Measurements from ENCODE around the gene CACNA2D1. TPM values are rescaled to one million over a fixed set of nuclear protein-coding genes. Genes with fewer than 3 reads are reported as not detected.

Gene CACNA2D1
- total RNA-seq, 1 experiment from 2014 or later = 0.77 TPM

DNA sequence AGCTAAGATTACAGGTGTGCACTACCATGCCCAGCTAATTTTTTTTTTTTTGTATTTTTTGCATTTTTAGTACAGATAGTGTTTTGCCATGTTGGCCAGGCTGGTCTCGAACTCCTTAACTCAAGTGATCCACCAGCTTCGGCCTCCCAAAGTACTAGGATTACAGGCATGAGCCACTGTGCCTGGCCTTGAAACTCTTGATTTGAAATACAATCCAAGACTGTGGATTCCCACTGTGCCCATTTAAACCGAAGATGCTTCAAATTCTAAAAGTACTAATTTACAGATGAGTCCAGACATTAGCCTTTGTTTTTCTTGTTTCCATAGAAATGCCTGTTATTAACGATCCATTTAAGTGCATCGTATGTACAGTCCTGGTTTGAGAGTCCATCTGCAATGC is 130.9 kb downstream of the CACNA2D1 start:
- Histone ChIP-seq H3K36me3 (ENCODE audit: low read depth, low read length) (no peaks in the 10 kb centered on the region), H3K27me3 (ENCODE audit: low read length) (0 out of 2 replicates have a peak, but pooled peaks cover 2% of the 10 kb centered on the region), H3K4me3 (ENCODE audit: low read length) (no peak overlapping the region), H3K9me2 (replicated peaks; ENCODE audit: low read length) (no peaks in the 10 kb centered on the region), H3K9ac (ENCODE audit: low read length) (no peak overlapping the region), H4K20me1 (ENCODE audit: low read length) (no peaks in the 10 kb centered on the region), H3K79me2 (ENCODE audit: low read length) (no peaks in the 10 kb centered on the region), H3K9me3 (ENCODE audit: low read length) (no peaks in the 10 kb centered on the region), H3F3A (ENCODE audit: low read length, unreplicated experiment) (no peaks in the 10 kb centered on the region), H3K4me1 (ENCODE audit: insufficient read depth, low read length) (no peaks in the 10 kb centered on the region), H2AFZ (ENCODE audit: low read length) (no peak overlapping the region), H3K27ac (ENCODE audit: low read length) (no peak overlapping the region), H3K4me2 (ENCODE audit: low read length) (no peak overlapping the region)
- ChIA-PET CTCF (no interaction called here), POLR2A (ENCODE audit: unreplicated experiment) (no interaction called here)
- BruUV-seq (replicated peaks) = no TSS peak
- ATAC-seq (no peak), DNase-seq (no peak)
- TF ChIP-seq, protein P1, sequence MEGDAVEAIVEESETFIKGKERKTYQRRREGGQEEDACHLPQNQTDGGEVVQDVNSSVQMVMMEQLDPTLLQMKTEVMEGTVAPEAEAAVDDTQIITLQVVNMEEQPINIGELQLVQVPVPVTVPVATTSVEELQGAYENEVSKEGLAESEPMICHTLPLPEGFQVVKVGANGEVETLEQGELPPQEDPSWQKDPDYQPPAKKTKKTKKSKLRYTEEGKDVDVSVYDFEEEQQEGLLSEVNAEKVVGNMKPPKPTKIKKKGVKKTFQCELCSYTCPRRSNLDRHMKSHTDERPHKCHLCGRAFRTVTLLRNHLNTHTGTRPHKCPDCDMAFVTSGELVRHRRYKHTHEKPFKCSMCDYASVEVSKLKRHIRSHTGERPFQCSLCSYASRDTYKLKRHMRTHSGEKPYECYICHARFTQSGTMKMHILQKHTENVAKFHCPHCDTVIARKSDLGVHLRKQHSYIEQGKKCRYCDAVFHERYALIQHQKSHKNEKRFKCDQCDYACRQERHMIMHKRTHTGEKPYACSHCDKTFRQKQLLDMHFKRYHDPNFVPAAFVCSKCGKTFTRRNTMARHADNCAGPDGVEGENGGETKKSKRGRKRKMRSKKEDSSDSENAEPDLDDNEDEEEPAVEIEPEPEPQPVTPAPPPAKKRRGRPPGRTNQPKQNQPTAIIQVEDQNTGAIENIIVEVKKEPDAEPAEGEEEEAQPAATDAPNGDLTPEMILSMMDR (conservative IDR thresholded peaks at IDR 0.05; ENCODE audit: low read depth, low read length) = no peak
- no peak for TF ChIP-seq EZH2 (IDR thresholded peaks at IDR 0.05; ENCODE audit: low read length, unreplicated experiment)
- no peak for TF ChIP-seq EZH2phosphoT487 (IDR thresholded peaks at IDR 0.05; ENCODE audit: borderline replicate concordance, low read length)
- intact Hi-C loops (cut with micrococcal nuclease) = no loop called here

DNA sequence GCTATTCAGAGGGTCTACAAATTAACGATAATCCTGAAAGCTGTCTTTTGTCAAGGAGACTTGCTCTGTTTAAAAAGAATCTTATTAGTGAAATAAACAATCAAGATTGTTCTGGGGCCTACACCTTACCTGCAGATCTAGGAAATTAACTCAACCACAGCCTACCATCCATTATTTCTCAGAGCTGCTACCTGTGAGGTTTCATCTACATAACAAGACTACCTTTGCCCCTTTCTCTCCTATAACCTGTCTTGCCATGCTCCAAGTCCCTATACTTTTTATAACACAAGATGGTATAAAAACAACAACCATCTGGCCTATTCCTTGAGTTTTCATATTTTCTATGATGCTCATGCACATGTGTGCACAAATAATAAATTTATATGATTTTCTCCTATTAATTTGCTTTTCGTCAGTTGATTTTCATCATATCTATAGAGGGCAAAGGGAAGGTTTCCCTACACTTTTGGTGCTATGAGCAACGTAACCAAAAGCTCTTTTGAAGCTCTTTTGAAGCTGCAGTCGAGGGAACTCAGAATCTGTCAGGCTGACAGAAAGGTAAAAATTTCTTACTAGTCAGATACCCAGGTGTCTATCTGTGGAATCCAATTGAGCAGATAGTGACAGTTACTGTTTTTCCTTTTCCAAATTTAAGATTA is 138.1 kb downstream of the CACNA2D1 start:
- DNase-seq = no peak
- ChIA-PET CTCF (no interaction called here), POLR2A (ENCODE audit: unreplicated experiment) (no interaction called here)
- TF ChIP-seq, protein P1 (conservative IDR thresholded peaks at IDR 0.05; ENCODE audit: low read depth, low read length) = no peak
- no peak for TF ChIP-seq EZH2phosphoT487 (IDR thresholded peaks at IDR 0.05; ENCODE audit: borderline replicate concordance, low read length)
- TF ChIP-seq EZH2 (IDR thresholded peaks at IDR 0.05; ENCODE audit: low read length, unreplicated experiment) = no peak
- no TSS peak for BruUV-seq (replicated peaks)
- Histone ChIP-seq H3K27ac (ENCODE audit: low read length) (no peak overlapping the region), H3K36me3 (ENCODE audit: low read depth, low read length) (no peaks in the 10 kb centered on the region), H3F3A (ENCODE audit: low read length, unreplicated experiment) (no peaks in the 10 kb centered on the region), H3K4me2 (ENCODE audit: low read length) (no peak overlapping the region), H3K79me2 (ENCODE audit: low read length) (no peaks in the 10 kb centered on the region), H3K27me3 (ENCODE audit: low read length) (peaks cover 3% of the 10 kb centered on the region; the same call in 1 of the 2 replicates), H3K4me1 (ENCODE audit: insufficient read depth, low read length) (no peaks in the 10 kb centered on the region), H2AFZ (ENCODE audit: low read length) (no peak overlapping the region), H4K20me1 (ENCODE audit: low read length) (no peaks in the 10 kb centered on the region), H3K4me3 (ENCODE audit: low read length) (no peak overlapping the region), H3K9me3 (ENCODE audit: low read length) (no peaks in the 10 kb centered on the region), H3K9me2 (replicated peaks; ENCODE audit: low read length) (no peaks in the 10 kb centered on the region), H3K9ac (ENCODE audit: low read length) (no peak overlapping the region)
- no peak for ATAC-seq
- intact Hi-C loops (cut with micrococcal nuclease) = no loop called here

DNA sequence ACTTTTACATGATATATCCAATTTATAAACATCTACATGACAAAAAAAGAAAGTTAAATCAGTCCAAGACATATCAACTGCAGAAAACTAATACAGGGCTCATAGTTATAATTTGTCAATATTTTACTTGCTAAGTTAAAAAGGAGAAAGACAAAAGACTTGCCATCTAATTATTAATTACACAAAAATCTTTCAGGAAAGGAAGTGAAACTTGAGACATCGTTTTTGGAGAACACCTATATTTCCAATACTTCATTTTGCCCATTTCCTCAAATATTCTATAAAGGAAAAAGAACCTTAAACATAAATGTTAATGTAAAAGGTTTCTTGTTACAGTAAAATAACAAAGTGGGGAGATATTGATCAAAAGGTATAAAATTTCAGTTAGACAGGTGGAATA is 148.7 kb downstream of the CACNA2D1 start:
- intact Hi-C loops (cut with micrococcal nuclease) = loop anchor here (5.0 kb wide), 1 partner anchor 432 kb away; no protein-coding TSS in a partner anchor
- H3K27ac ChIP-seq (ENCODE audit: low read length) = no peak overlapping the region
- no peak for DNase-seq
- POLR2A ChIA-PET (ENCODE audit: unreplicated experiment) = interaction anchor here (0.6 kb wide), 1 partner anchor 562 kb away, joined by 6 read pairs; no protein-coding TSS in a partner anchor
- H3K9me3 ChIP-seq (ENCODE audit: low read length) = no peaks in the 10 kb centered on the region
- H3K9ac ChIP-seq (ENCODE audit: low read length) = no peak overlapping the region
- no peaks in the 10 kb centered on the region for H3F3A ChIP-seq (ENCODE audit: low read length, unreplicated experiment)
- no peak overlapping the region for H2AFZ ChIP-seq (ENCODE audit: low read length)
- no peaks in the 10 kb centered on the region for H3K27me3 ChIP-seq (ENCODE audit: low read length)
- no peak for ATAC-seq
- H3K9me2 ChIP-seq (replicated peaks; ENCODE audit: low read length) = no peaks in the 10 kb centered on the region
- no peaks in the 10 kb centered on the region for H3K36me3 ChIP-seq (ENCODE audit: low read depth, low read length)
- H4K20me1 ChIP-seq (ENCODE audit: low read length) = no peaks in the 10 kb centered on the region
- H3K4me3 ChIP-seq (ENCODE audit: low read length) = no peak overlapping the region
- H3K79me2 ChIP-seq (ENCODE audit: low read length) = no peaks in the 10 kb centered on the region
- no peak for TF ChIP-seq EZH2phosphoT487 (IDR thresholded peaks at IDR 0.05; ENCODE audit: borderline replicate concordance, low read length)
- H3K4me1 ChIP-seq (ENCODE audit: insufficient read depth, low read length) = no peaks in the 10 kb centered on the region
- H3K4me2 ChIP-seq (ENCODE audit: low read length) = no peak overlapping the region
- BruUV-seq (replicated peaks) = no TSS peak
- CTCF ChIA-PET = no interaction called here

Data from PC-3 (cell line).